Activated naive CD4-positive, alpha-beta T cell treated with anti-CD3 and anti-CD28 coated beads, Interleukin-2, amount 50 U/mL, for 16 hours (primary cell): ENCODE data around the gene RBM27.
"Not testable (repeated sequence)": the region's sequence is repeated elsewhere in the genome, so short reads cannot be mapped to it uniquely, and the experiment has no call there.

Source experiments
- DNase-seq: peaks from one replicate; pipeline ENCODE4 v3.0.0-alpha.2; 2020

Gene RBM27

GRCh38 chr5:146203011-146203871, at the start of gene RBM27:
Gene RBM27 (plus strand): TSS chr5:146203605. CDS start chr5:146203766, 161 bp downstream.
- DNase-seq = peak; percentile 94

- no peak for DNase-seq
Observed at GRCh38 chr5:146158255-146158654, 45.1 kb upstream of the RBM27 start.

GRCh38 chr5:146164382-146164781, 39.0 kb upstream of the RBM27 start:
- no peak for DNase-seq

- DNase-seq = no peak
Observed at GRCh38 chr5:146165460-146165859, 37.9 kb upstream of the RBM27 start.

GRCh38 chr5:146165903-146166302, 37.5 kb upstream of the RBM27 start:
- DNase-seq = no peak

- no peak for DNase-seq
Observed at GRCh38 chr5:146169076-146169475, 34.3 kb upstream of the RBM27 start.

- DNase-seq = not testable (repeated sequence)
Observed at GRCh38 chr5:146173049-146173448, 30.4 kb upstream of the RBM27 start.

GRCh38 chr5:146173597-146173996, 29.8 kb upstream of the RBM27 start:
- no peak for DNase-seq

- no peak for DNase-seq
Observed at GRCh38 chr5:146176805-146177204, 26.6 kb upstream of the RBM27 start.

GRCh38 chr5:146179696-146180095, 23.7 kb upstream of the RBM27 start:
- no peak for DNase-seq

- not testable (repeated sequence) for DNase-seq
Observed at GRCh38 chr5:146183403-146183802, 20.0 kb upstream of the RBM27 start.

- no peak for DNase-seq
Observed at GRCh38 chr5:146185161-146185560, 18.2 kb upstream of the RBM27 start.

- DNase-seq = no peak
Observed at GRCh38 chr5:146188358-146188757, 15.0 kb upstream of the RBM27 start.

- no peak for DNase-seq
Observed at GRCh38 chr5:146192571-146193043, 10.8 kb upstream of the RBM27 start.

- no peak for DNase-seq
Observed at GRCh38 chr5:146193285-146193684, 10.1 kb upstream of the RBM27 start.

- not testable (repeated sequence) for DNase-seq
Observed at GRCh38 chr5:146194997-146195396, 8.4 kb upstream of the RBM27 start.

GRCh38 chr5:146196459-146197048, 6.9 kb upstream of the RBM27 start:
- no peak for DNase-seq

GRCh38 chr5:146199176-146199815, 4.1 kb upstream of the RBM27 start:
- no peak for DNase-seq

- not testable (repeated sequence) for DNase-seq
Observed at GRCh38 chr5:146201795-146202194, 1.6 kb upstream of the RBM27 start.

GRCh38 chr5:146203872-146204192, 427 bp downstream of the RBM27 start:
- DNase-seq = no peak

- no peak for DNase-seq
Observed at GRCh38 chr5:146205499-146206202, 2.2 kb downstream of the RBM27 start.

GRCh38 chr5:146206257-146206656, 2.9 kb downstream of the RBM27 start:
- DNase-seq = no peak

GRCh38 chr5:146208916-146209522, 5.6 kb downstream of the RBM27 start:
- no peak for DNase-seq
